T-cell (primary cell): Measurements from ENCODE around the gene TECR. TPM values are rescaled to one million over a fixed set of nuclear protein-coding genes. Genes with fewer than 3 reads are reported as not detected.

Source experiments
- ATAC-seq, 4 experiments: fragments of 200-7000 bp in 3 of 4; fragments of 150-1000 bp in 1 of 4; cut with Tn5 transposase; replicated peaks in 1 of 4; 1 replicate in 3 of 4; 2 replicates in 1 of 4; pipeline ENCODE4 v1.10.0; 2021; ENCODE audit warnings: moderate library complexity in 3 of 4, mild to moderate bottlenecking in 2 of 4, moderate number of reproducible peaks in 1 of 4
- CTCF ChIA-PET, 2 donors: fragments of 300-600 bp; sonication (Branson Sonifier 250); formaldehyde crosslinking; loops; one replicate each; lab custom pipeline; 2022; ENCODE audit warnings: antibody characterized with exemption in 2 of 2; lab: Charles Lee
- POLR2A ChIA-PET, 2 donors: fragments of 300-600 bp; sonication (Branson Sonifier 250); formaldehyde crosslinking; loops; one replicate each; lab custom pipeline; 2022; ENCODE audit warnings: antibody characterized with exemption in 2 of 2; lab: Charles Lee
- DNase-seq, 35 experiments: peaks; one replicate each; pipeline versions ENCODE4 v3.0.0 to v3.0.0-alpha.2; 2013 to 2023
- H3K27ac ChIP-seq: one replicate; pipeline ENCODE4 v1.5.1; 2013; ENCODE audit warnings: low read length
- H3K27me3 ChIP-seq, 2 experiments: replicated peaks in 1 of 2; 1 replicate in 1 of 2; 2 replicates in 1 of 2; pipeline versions ENCODE4 v1.6.1 to v1.7.0; 2013; ENCODE audit warnings: low read length in 1 of 2, mixed read lengths in 1 of 2; ENCODE audit not compliant: control insufficient read depth in 2 of 2, insufficient read depth in 2 of 2; ENCODE audit errors: extremely low read depth in 1 of 2
- H3K36me3 ChIP-seq, 2 donors: 1 replicate in 1 of 2; 2 replicates in 1 of 2; pipeline versions ENCODE4 v1.6.1 to v1.7.0; 2013; ENCODE audit warnings: low read length in 1 of 2; ENCODE audit not compliant: control insufficient read depth in 2 of 2, insufficient read depth in 1 of 2; ENCODE audit errors: extremely low read depth in 1 of 2
- H3K4me1 ChIP-seq, 2 experiments: 1 replicate in 1 of 2; 2 replicates in 1 of 2; pipeline versions ENCODE4 v1.6.1 to v1.7.0; 2013; ENCODE audit warnings: low read length in 2 of 2, mixed read lengths in 1 of 2; ENCODE audit not compliant: insufficient read depth in 2 of 2, control insufficient read depth in 1 of 2; ENCODE audit errors: extremely low read depth in 1 of 2
- H3K4me3 ChIP-seq, 2 donors: 1 replicate in 1 of 2; 2 replicates in 1 of 2; pipeline versions ENCODE4 v1.5.1 to v1.7.0; 2013; ENCODE audit warnings: mild to moderate bottlenecking in 2 of 2, low read length in 1 of 2, moderate library complexity in 1 of 2; ENCODE audit not compliant: control insufficient read depth in 1 of 2; ENCODE audit errors: extremely low read depth in 1 of 2
- H3K9me3 ChIP-seq: 2 replicates; pipeline ENCODE4 v1.7.0; 2013
- H3K27ac Mint-ChIP-seq, 2 donors: one replicate each; pipeline ENCODE4 v1.8.0; 2020 to 2021; ENCODE audit warnings: mild to moderate bottlenecking in 2 of 2, mixed read lengths in 2 of 2
- H3K27me3 Mint-ChIP-seq, 2 donors: one replicate each; pipeline ENCODE4 v1.8.0; 2021 to 2022; ENCODE audit warnings: mixed read lengths in 2 of 2
- H3K36me3 Mint-ChIP-seq: one replicate; pipeline ENCODE4 v1.8.0; 2021; ENCODE audit warnings: mixed read lengths
- H3K4me1 Mint-ChIP-seq, 3 donors: one replicate each; pipeline ENCODE4 v1.8.0; 2020 to 2022; ENCODE audit warnings: mixed read lengths in 3 of 3, mild to moderate bottlenecking in 1 of 3
- H3K4me3 Mint-ChIP-seq, 3 donors: one replicate each; pipeline ENCODE4 v1.8.0; 2020 to 2022; ENCODE audit warnings: mild to moderate bottlenecking in 3 of 3, mixed read lengths in 3 of 3, moderate library complexity in 3 of 3
- H3K9me3 Mint-ChIP-seq, 3 donors: one replicate each; pipeline ENCODE4 v1.8.0; 2020 to 2022; ENCODE audit warnings: mixed read lengths in 3 of 3
- WGBS: methylation state at CpG from one replicate; pipeline ENCODE4 v1.1.5; 2013; ENCODE audit warnings: missing lambda C conversion rate; ENCODE audit not compliant: insufficient coverage; 5-methylcytosine and 5-hydroxymethylcytosine counted together
- total RNA-seq, 35 experiments: library from RNA in 6 of 35; stranded (reverse) in 6 of 35; fragments of 120-200 nt in 1 of 35; gene quantifications; one replicate each; pipeline versions ENCODE4 v1.2.1 to v1.2.4 and lab custom pipeline; 2013 to 2026

The TECR gene
- total RNA-seq, 5 donors from 2014 or later (not counting 1 experiment from before 2014, with no cell fraction given) = 137 to 207 (median 171) TPM

DNA sequence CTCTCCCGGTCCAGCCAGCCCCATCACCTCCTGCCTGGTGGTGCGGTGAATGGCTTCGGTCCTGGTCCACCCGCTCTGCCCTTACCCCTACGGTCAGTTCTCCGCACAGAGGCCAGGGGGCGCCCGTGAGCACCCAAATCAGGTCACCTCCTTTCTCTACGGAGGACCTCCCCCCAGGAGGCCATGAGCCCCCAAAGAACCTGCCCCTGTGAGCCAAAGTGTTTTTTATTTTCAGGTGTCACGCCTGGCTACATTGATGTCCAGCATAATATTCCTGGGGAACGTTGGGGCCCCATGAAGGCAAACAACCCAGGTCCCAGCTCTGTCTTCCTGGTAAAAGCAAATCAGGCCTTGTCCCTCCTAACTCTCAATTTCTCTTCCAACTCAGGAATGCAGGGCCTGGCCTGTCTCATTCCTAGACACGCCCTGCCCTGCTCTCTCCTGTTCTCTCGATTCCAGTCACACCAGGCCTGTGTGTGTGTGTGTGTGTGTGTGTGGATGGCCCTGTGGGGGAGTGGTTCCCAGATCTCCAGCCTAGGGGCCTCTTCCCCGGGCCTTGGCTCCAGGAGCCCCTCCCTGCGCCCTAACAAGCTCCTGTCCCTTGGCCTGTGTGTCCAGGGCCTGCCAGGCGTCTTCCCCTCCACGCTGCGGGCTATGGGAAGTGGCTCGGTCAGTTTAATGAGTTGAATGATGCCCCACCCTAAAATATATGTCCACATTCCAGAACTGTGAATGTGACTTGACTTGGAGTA lies 23.7 kb upstream of the TECR start:
- WGBS = 22% methylated on average over 10 of the region's 19 CpGs
- H3K4me1 ChIP-seq = peaks cover 21 to 57% of the 10 kb centered on the region in 2 experiments

DNA sequence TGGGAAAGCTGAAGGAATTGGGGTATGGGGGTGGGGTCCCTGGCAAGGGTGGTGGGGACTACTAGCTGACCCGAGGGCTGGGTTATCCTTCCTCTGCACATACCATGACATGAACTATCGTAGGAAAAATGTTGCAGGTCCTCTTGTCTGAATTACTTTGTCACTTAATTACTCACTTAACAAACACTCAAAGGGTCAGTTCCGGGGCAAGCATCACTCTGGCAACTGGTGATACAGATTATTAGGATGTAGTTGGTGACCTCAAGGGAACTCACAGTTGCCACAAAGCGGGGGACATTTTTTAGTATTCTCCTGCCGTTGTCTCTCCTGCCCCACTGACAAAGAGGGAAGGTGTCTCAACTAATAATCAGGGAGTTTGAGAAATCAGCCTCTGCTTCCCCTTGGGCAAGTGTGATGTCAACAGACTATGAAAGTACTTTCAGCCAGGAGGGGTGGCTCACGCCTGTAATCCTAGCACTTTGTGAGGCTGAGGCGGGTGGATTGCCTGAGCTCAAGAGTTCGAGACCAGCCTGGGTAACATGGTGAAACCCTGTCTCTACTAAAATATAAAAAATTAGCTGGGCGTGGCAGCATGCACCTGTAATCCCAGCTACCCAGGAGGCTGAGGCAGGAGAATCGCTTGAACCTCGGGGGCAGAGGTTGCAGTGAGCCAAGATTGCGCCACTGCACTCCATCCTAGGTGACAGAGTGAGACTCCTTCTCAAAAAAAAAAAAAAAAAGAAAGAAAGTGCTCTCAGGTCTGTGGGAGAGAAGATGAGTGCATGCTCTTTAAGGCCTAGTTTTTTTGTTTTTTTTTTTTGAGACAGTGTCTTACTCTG lies 21.5 kb upstream of the TECR start:
- POLR2A ChIA-PET = interaction anchor here in 1 of 2 donors (0.7 to 1.9 kb wide), 3 partner anchors 9 to 268 kb away, joined by 6 to 35 read pairs (median 8); partner anchors contain the start of gene DNAJB1
- H3K36me3 ChIP-seq = no peaks in the 10 kb centered on the region
- no peaks in the 10 kb centered on the region for H3K9me3 ChIP-seq
- CTCF ChIA-PET = interaction anchor here (0.6 to 1.4 kb wide), 4 partner anchors 12 to 626 kb away, joined by 4 to 22 read pairs (median 5); no protein-coding TSS in a partner anchor
- H3K4me1 ChIP-seq = peaks cover 21 to 56% of the 10 kb centered on the region in 2 experiments
- ATAC-seq = no peak
- Mint-ChIP-seq H3K4me3 (peak overlapping the region in 2 of 3 donors; percentile 58 to 64), H3K9me3 (no peaks in the 10 kb centered on the region), H3K36me3 (no peaks in the 10 kb centered on the region), H3K27ac (peak overlapping the region; percentile 97 to 99), H3K27me3 (no peaks in the 10 kb centered on the region), H3K4me1 (peaks cover 68 to 73% (median 71%) of the 10 kb centered on the region in 3 donors)
- no peak overlapping the region for H3K4me3 ChIP-seq
- H3K27ac ChIP-seq = peak overlapping the region; percentile 62
- no peak for DNase-seq
- H3K27me3 ChIP-seq = no peaks in the 10 kb centered on the region
- 82% methylated on average over 3 of the region's 12 CpGs for WGBS

More for the DNA sequence above, 23.7 kb upstream of the TECR start:
- Mint-ChIP-seq H3K9me3 (no peaks in the 10 kb centered on the region), H3K27me3 (no peaks in the 10 kb centered on the region), H3K36me3 (no peaks in the 10 kb centered on the region), H3K4me3 (peak overlapping the region; percentile 4 to 64 (median 54)), H3K4me1 (peaks cover 62 to 68% (median 63%) of the 10 kb centered on the region in 3 donors), H3K27ac (peak overlapping the region; percentile 97 to 99)
- ATAC-seq (peak; percentile 24 to 41 (median 30)), DNase-seq (peak; percentile 45 to 83 (median 67))
- Histone ChIP-seq H3K4me3 (no peak overlapping the region), H3K9me3 (no peaks in the 10 kb centered on the region), H3K36me3 (no peaks in the 10 kb centered on the region), H3K27me3 (peaks cover 0 to 2% of the 10 kb centered on the region in 2 experiments), H3K27ac (peak overlapping the region; percentile 62)
- CTCF ChIA-PET = interaction anchor here (0.6 to 1.8 kb wide), 11 partner anchors 9 to 337 kb away, joined by 3 to 12 read pairs (median 4); partner anchors contain the start of genes DNAJB1 (in 1 of the 2) and GIPC1 (in 1 of the 2)
- POLR2A ChIA-PET = interaction anchor here (0.5 to 1.6 kb wide), 7 partner anchors 10 to 68 kb away, joined by 3 to 12 read pairs (median 6); partner anchors contain the start of genes DNAJB1 (in 1 of the 2) and GIPC1 (in 1 of the 2)

DNA sequence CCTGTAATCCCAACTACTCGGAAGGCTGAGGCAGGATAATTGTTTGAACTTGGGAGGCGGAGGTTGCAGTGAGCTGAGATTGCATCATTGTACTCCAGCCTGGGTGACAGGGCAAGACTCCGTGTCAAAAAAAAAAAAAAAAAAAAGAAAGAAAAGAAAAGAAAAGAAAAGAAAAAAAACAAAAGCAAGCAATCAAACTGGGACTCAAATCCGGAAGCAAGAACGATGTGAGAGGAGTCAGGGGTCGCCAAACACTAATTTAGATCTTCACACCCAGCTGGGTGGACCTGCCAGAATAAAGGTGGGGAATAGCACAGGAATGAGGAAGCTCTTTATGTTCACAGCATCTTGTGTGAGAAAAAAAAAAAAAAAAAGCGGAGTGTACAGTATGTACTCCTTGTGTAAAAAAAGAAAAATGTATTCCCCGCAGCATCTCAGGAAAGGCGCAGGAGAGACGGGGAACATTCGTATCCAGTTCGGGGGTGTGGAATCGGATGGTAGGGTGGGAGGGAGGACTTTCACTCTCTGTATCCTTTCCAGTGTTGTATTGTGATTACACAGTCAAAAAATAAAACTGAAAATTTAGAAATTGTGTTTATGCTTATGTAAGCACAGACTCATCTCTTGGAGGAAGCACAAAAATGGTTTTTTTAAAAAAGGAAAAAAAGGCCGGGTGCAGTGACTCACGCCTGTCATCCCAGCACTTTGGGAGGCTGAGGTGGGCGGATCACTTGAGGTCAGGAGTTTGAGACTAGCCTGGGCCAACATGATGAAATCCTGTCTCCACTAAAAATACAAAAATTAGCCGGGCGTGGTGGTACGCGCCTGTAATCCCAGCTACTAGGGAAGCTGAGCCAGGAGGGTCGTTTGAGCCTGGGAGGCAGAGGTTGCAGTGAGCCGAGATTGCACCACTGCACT lies 18.8 kb upstream of the TECR start:
- POLR2A ChIA-PET = interaction anchor here (0.6 to 2.2 kb wide), 3 partner anchors 8 to 11 kb away, joined by 3 to 13 read pairs (median 5); partner anchors contain the start of gene DNAJB1 (in 1 of the 2)
- 81% methylated on average over 3 of the region's 22 CpGs for WGBS

DNA sequence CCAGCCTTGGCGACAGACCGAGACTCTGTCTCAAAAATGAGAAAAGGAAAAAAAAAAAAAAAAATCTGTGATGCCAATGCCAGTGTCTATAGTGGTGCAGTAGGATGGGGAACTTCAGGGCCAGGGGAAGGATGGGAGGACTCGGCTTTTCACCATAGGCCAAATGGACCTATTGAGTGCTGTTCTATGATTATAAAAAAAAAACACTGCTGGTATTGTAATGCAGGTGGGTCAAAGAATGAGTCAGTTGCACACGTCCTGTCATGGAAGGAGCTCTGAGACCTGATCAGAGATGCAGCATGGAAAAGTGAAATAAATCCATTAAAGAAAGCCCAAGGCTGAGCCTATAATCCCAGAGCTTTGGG lies 18.2 kb upstream of the TECR start:
- H3K36me3 ChIP-seq = peaks cover 2 to 22% of the 10 kb centered on the region in 2 donors
- Mint-ChIP-seq H3K27ac (peak overlapping the region in 1 of 2 donors; percentile 72), H3K36me3 (peaks cover 18% of the 10 kb centered on the region), H3K4me1 (peaks cover 67 to 72% (median 72%) of the 10 kb centered on the region in 3 donors), H3K27me3 (no peaks in the 10 kb centered on the region), H3K9me3 (no peaks in the 10 kb centered on the region), H3K4me3 (peak overlapping the region in 1 of 3 donors; percentile 19)
- ATAC-seq = no peak
- H3K27me3 ChIP-seq = no peaks in the 10 kb centered on the region
- no peak for DNase-seq
- ChIA-PET POLR2A (interaction anchor here in 1 of 2 donors (0.9 kb wide), 1 partner anchor 11 kb away, joined by 5 read pairs; no protein-coding TSS in a partner anchor), CTCF (no interaction called here)
- WGBS = 93% methylated on average over 4 of the region's 4 CpGs
- H3K27ac ChIP-seq = no peak overlapping the region
- H3K9me3 ChIP-seq = no peaks in the 10 kb centered on the region
- H3K4me1 ChIP-seq = peaks cover 9 to 52% of the 10 kb centered on the region in 2 experiments
- H3K4me3 ChIP-seq = no peak overlapping the region

More for the DNA sequence above, 18.8 kb upstream of the TECR start:
- peak overlapping the region; percentile 72 to 75 for H3K27ac Mint-ChIP-seq
- Histone ChIP-seq H3K9me3 (no peaks in the 10 kb centered on the region), H3K36me3 (peaks cover 2 to 15% of the 10 kb centered on the region in 2 donors), H3K4me1 (peaks cover 13 to 52% of the 10 kb centered on the region in 2 experiments), H3K4me3 (no peak overlapping the region), H3K27ac (no peak overlapping the region), H3K27me3 (no peaks in the 10 kb centered on the region)
- DNase-seq = no peak
- CTCF ChIA-PET = interaction anchor here (0.6 to 1.7 kb wide), 6 partner anchors 9 to 396 kb away, joined by 3 to 8 read pairs (median 4); partner anchors contain the start of gene GIPC1 (in 1 of the 2)
- peaks cover 12% of the 10 kb centered on the region for H3K36me3 Mint-ChIP-seq
- H3K27me3 Mint-ChIP-seq = no peaks in the 10 kb centered on the region
- H3K9me3 Mint-ChIP-seq = no peaks in the 10 kb centered on the region
- peak overlapping the region in 1 of 3 donors; percentile 19 for H3K4me3 Mint-ChIP-seq
- H3K4me1 Mint-ChIP-seq = peaks cover 67 to 72% (median 72%) of the 10 kb centered on the region in 3 donors
- ATAC-seq = no peak

DNA sequence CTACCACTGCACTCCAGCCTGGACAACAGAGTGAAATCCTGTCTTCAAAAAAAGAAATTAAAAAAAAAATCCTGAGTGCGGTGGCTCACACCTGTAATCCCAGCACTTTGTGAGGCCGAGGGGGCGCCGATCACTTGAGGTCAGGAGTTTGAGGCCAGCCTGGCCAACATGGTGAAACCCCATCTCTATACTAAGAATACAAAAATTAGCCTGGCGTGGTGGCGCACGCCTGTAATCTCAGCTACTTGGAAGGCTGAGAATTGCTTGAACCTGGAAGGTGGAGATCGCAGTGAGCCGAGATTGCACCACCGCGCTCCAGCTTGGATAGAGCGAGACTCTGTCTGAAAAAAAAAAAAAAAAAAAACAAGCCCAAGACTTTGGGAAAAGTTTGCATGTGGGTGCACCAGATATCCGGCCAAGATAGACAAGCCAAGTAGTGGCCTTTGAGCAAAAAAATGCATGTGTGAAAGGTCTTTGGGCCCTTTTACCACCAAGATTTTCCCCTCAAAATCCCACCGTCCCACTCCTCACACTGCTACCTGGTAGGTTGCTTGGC lies 16.9 kb upstream of the TECR start:
- H3K4me1 ChIP-seq = peaks cover 11 to 48% of the 10 kb centered on the region in 2 experiments
- Mint-ChIP-seq H3K4me1 (peaks cover 63 to 67% (median 67%) of the 10 kb centered on the region in 3 donors), H3K4me3 (no peak overlapping the region), H3K9me3 (no peaks in the 10 kb centered on the region), H3K27me3 (no peaks in the 10 kb centered on the region), H3K36me3 (peaks cover 30% of the 10 kb centered on the region), H3K27ac (peak overlapping the region; percentile 57 to 58)
- H3K27me3 ChIP-seq = no peaks in the 10 kb centered on the region
- ChIA-PET CTCF (interaction anchor here in 1 of 2 donors (0.6 kb wide), 1 partner anchor 26 kb away, joined by 5 read pairs; no protein-coding TSS in a partner anchor), POLR2A (interaction anchor here in 1 of 2 donors (0.7 kb wide), 1 partner anchor 8 kb away, joined by 3 read pairs; no protein-coding TSS in a partner anchor)
- ATAC-seq (no peak), DNase-seq (no peak)
- no peaks in the 10 kb centered on the region for H3K9me3 ChIP-seq
- WGBS = 94% methylated on average over 11 of the region's 14 CpGs
- no peak overlapping the region for H3K4me3 ChIP-seq
- peaks cover 2 to 30% of the 10 kb centered on the region in 2 donors for H3K36me3 ChIP-seq
- H3K27ac ChIP-seq = no peak overlapping the region
